CD1c-positive myeloid dendritic cell (primary cell): Measurements from ENCODE around the gene SLAMF8.

ENCODE experiments used
- DNase-seq: peaks from one replicate; pipeline ENCODE4 v3.0.0-alpha.2; 2016; ENCODE audit errors: extremely low spot score

The SLAMF8 gene

GRCh38 chr1:159870704-159871103 lies 44.0 kb downstream of the SLAMF8 start:
- DNase-seq: no peak

GRCh38 chr1:159872891-159873290 lies 46.2 kb downstream of the SLAMF8 start:
- DNase-seq: no peak

GRCh38 chr1:159873530-159874143 lies 47.0 kb downstream of the SLAMF8 start:
- DNase-seq: no peak

- DNase-seq: no peak
Observed at GRCh38 chr1:159877695-159878444, 51.2 kb downstream of the SLAMF8 start.

GRCh38 chr1:159879136-159879535 lies 52.5 kb downstream of the SLAMF8 start:
- no peak for DNase-seq

GRCh38 chr1:159879977-159880376 lies 53.3 kb downstream of the SLAMF8 start:
- peak; percentile 62 for DNase-seq

GRCh38 chr1:159880430-159880829 lies 53.8 kb downstream of the SLAMF8 start:
- peak; percentile 16 for DNase-seq

GRCh38 chr1:159881622-159882526 lies 55.2 kb downstream of the SLAMF8 start:
- DNase-seq: peak; percentile 52

- DNase-seq: peak; percentile 21
Observed at GRCh38 chr1:159882527-159882862, 55.8 kb downstream of the SLAMF8 start.

- no peak for DNase-seq
Observed at GRCh38 chr1:159883134-159883533, 56.5 kb downstream of the SLAMF8 start.

- no peak for DNase-seq
Observed at GRCh38 chr1:159884296-159884695, 57.6 kb downstream of the SLAMF8 start.
